ENCODE results near the gene RBFOX1.

Gene RBFOX1

GRCh38 chr16:7709186-7709585 is 376.5 kb downstream of the RBFOX1 start:
- no peak overlapping the region for H3K4me3 ChIP-seq (replicated peaks; ENCODE audit: low read depth, low read length)
- TF ChIP-seq CTCF (IDR thresholded peaks at IDR 0.05; ENCODE audit: low read length, missing control alignments), result no peak
- DNase-seq (ENCODE audit: low read depth), result no peak

- no peak for TF ChIP-seq CTCF (IDR thresholded peaks at IDR 0.05; ENCODE audit: low read length, missing control alignments)
- no peak for DNase-seq (ENCODE audit: low read depth)
- H3K4me3 ChIP-seq (replicated peaks; ENCODE audit: low read depth, low read length), result no peak overlapping the region
Observed at GRCh38 chr16:7713244-7713643, 380.6 kb downstream of the RBFOX1 start.

- no peak for DNase-seq (ENCODE audit: low read depth)
- H3K4me3 ChIP-seq (replicated peaks; ENCODE audit: low read depth, low read length), result no peak overlapping the region
- no peak for TF ChIP-seq CTCF (IDR thresholded peaks at IDR 0.05; ENCODE audit: low read length, missing control alignments)
Observed at GRCh38 chr16:7714775-7715174, 382.1 kb downstream of the RBFOX1 start.

- DNase-seq (ENCODE audit: low read depth), result no peak
- no peak overlapping the region for H3K4me3 ChIP-seq (replicated peaks; ENCODE audit: low read depth, low read length)
- no peak for TF ChIP-seq CTCF (IDR thresholded peaks at IDR 0.05; ENCODE audit: low read length, missing control alignments)
Observed at GRCh38 chr16:7716660-7717550, 384.3 kb downstream of the RBFOX1 start.

- TF ChIP-seq CTCF (IDR thresholded peaks at IDR 0.05; ENCODE audit: low read length, missing control alignments), result no peak
- DNase-seq (ENCODE audit: low read depth), result no peak
Observed at GRCh38 chr16:7722761-7723160, 390.1 kb downstream of the RBFOX1 start.

GRCh38 chr16:7731141-7731540 is 398.5 kb downstream of the RBFOX1 start:
- no peak overlapping the region for H3K4me3 ChIP-seq (replicated peaks; ENCODE audit: low read depth, low read length)
- TF ChIP-seq CTCF (IDR thresholded peaks at IDR 0.05; ENCODE audit: low read length, missing control alignments), result no peak
- DNase-seq (ENCODE audit: low read depth), result no peak

More at GRCh38 chr16:7722761-7723160, 390.1 kb downstream of the RBFOX1 start:
- no peak overlapping the region for H3K4me3 ChIP-seq (replicated peaks; ENCODE audit: low read depth, low read length)

All from fibroblast of pulmonary artery (primary cell).